HCT116 (cell line): ENCODE measurements around the gene OR13J1. TPM values are rescaled to one million over a fixed set of nuclear protein-coding genes. Genes with fewer than 3 reads are reported as not detected.

Experiments
- ATAC-seq: fragments of 200-7000 bp; cut with Tn5 transposase; 2 replicates; pipeline ENCODE4 v1.9.1; 2020; ENCODE audit warnings: mild to moderate bottlenecking, moderate library complexity
- BruUV-seq: library from RNA; stranded (reverse); fragments of 400-500 nt; replicated peaks from 2 replicates; lab custom pipeline; 2021; lab: Mats Ljungman, UMichigan
- CTCF ChIA-PET: fragments of 300-600 bp; sonication (Branson Sonifier 250); formaldehyde crosslinking; loops from one replicate; lab custom pipeline; 2021; ENCODE audit warnings: antibody characterized with exemption; lab: Charles Lee
- POLR2A ChIA-PET: fragments of 300-600, 350-600 bp; sonication (Branson Sonifier 250); formaldehyde crosslinking; loops from one replicate; lab custom pipeline; 2021; ENCODE audit warnings: antibody characterized with exemption; lab: Charles Lee
- RAD21 ChIA-PET, 2 experiments: fragments of 300-600 bp; sonication (Branson Sonifier 250); formaldehyde crosslinking; loops; one replicate each; lab custom pipeline; 2023; ENCODE audit warnings: low total read pairs in 2 of 2; ENCODE audit not compliant: uncharacterized antibody in 2 of 2, unreplicated experiment in 2 of 2, low non-redundant PET in 1 of 2; lab: Charles Lee
- DNase-seq: peaks from one replicate; pipeline ENCODE4 v3.0.0-alpha.2; 2010; ENCODE audit warnings: low read depth, low spot score
- H2AFZ ChIP-seq: fragments of 200-600 bp; shearing (Covaris generic), sonication (generic); 2 replicates; pipeline ENCODE4 v1.6.1; 2017; ENCODE audit warnings: low read depth, mixed run types, mixed read lengths, antibody characterized with exemption, low read length; ENCODE audit not compliant: poor library complexity, severe bottlenecking
- H3K27ac ChIP-seq: 2 replicates; pipeline ENCODE4 v1.5.1; 2012; ENCODE audit warnings: low read depth, low read length
- H3K27me3 ChIP-seq: fragments of 200-600 bp; sonication (generic); 2 replicates; pipeline ENCODE4 v1.6.1; 2016; ENCODE audit warnings: mixed run types, low read length, mixed read lengths; ENCODE audit not compliant: insufficient read depth
- H3K36me3 ChIP-seq, 2 experiments: fragments of 200-500 bp in 1 of 2; fragments of 200-600 bp in 1 of 2; sonication (Bioruptor generic) in 1 of 2; sonication (generic) in 1 of 2; 2 replicates each; pipeline versions ENCODE4 v1.5.1 to v1.6.1; 2014 to 2016; ENCODE audit warnings: low read length in 2 of 2, inconsistent platforms in 1 of 2, mixed read lengths in 1 of 2, mixed run types in 1 of 2; ENCODE audit not compliant: insufficient read depth in 2 of 2, control insufficient read depth in 1 of 2
- H3K4me1 ChIP-seq, 2 experiments: fragments of 200-600 bp in 1 of 2; sonication (generic) in 1 of 2; 2 replicates each; pipeline versions ENCODE4 v1.5.1 to v1.6.1; 2012 to 2017; ENCODE audit warnings: low read length in 2 of 2, inconsistent platforms in 1 of 2, mild to moderate bottlenecking in 1 of 2, mixed read lengths in 1 of 2, mixed run types in 1 of 2, moderate library complexity in 1 of 2; ENCODE audit not compliant: insufficient read depth in 2 of 2, control insufficient read depth in 1 of 2
- H3K4me2 ChIP-seq: fragments of 200-600 bp; sonication (generic); 2 replicates; pipeline ENCODE4 v1.6.1; 2017; ENCODE audit warnings: mixed run types, low read length, mixed read lengths
- H3K4me3 ChIP-seq, 2 experiments: fragments of 200-600 bp in 1 of 2; sonication (generic) in 1 of 2; replicated peaks in 1 of 2; 2 replicates each; pipeline ENCODE4 v1.5.1; 2011 to 2016; ENCODE audit warnings: low read length in 2 of 2, control low read depth in 1 of 2, low read depth in 1 of 2, mild to moderate bottlenecking in 1 of 2, mixed read lengths in 1 of 2, mixed run types in 1 of 2
- H3K79me2 ChIP-seq: fragments of 200-600 bp; sonication (generic); 2 replicates; pipeline ENCODE4 v1.6.1; 2017; ENCODE audit warnings: mild to moderate bottlenecking, mixed run types, low read length, moderate library complexity, mixed read lengths; ENCODE audit not compliant: insufficient read depth
- H3K9ac ChIP-seq: fragments of 200-600 bp; sonication (generic); 2 replicates; pipeline ENCODE4 v1.6.1; 2016; ENCODE audit warnings: low read length, mixed read lengths
- H3K9me2 ChIP-seq: fragments of 200-600 bp; sonication (generic), shearing (Covaris generic); 2 replicates; pipeline ENCODE4 v1.6.1; 2017; ENCODE audit warnings: mixed run types, mild to moderate bottlenecking, moderate library complexity; ENCODE audit not compliant: insufficient read depth
- H3K9me3 ChIP-seq, 2 experiments: fragments of 200-500 bp in 1 of 2; fragments of 200-600 bp in 1 of 2; sonication (Bioruptor generic) in 1 of 2; sonication (generic) in 1 of 2; 2 replicates each; pipeline ENCODE4 v1.6.1; 2014 to 2017; ENCODE audit warnings: low read length in 2 of 2, mixed read lengths in 2 of 2, inconsistent platforms in 1 of 2, low read depth in 1 of 2, mild to moderate bottlenecking in 1 of 2, mixed run types in 1 of 2, moderate library complexity in 1 of 2; ENCODE audit not compliant: control insufficient read depth in 1 of 2, insufficient read depth in 1 of 2
- H4K20me1 ChIP-seq: fragments of 200-600 bp; sonication (generic), shearing (Covaris generic); 2 replicates; pipeline ENCODE4 v1.6.1; 2017; ENCODE audit warnings: mixed run types, mild to moderate bottlenecking, moderate library complexity; ENCODE audit not compliant: insufficient read depth
- POLR2AphosphoS5 ChIP-seq: IDR thresholded peaks from 2 replicates; pipeline ENCODE4 v1.6.1; 2011; ENCODE audit warnings: mild to moderate bottlenecking, low read depth, low read length, moderate library complexity
- TCF7L2 ChIP-seq: IDR thresholded peaks from 2 replicates; pipeline ENCODE4 v1.7.0; 2011; ENCODE audit warnings: borderline replicate concordance, inconsistent platforms; ENCODE audit not compliant: insufficient read depth, insufficient read length; ENCODE audit errors: extremely low read depth
- YY1 ChIP-seq: IDR thresholded peaks from 2 replicates; pipeline ENCODE4 v1.6.1; 2011; ENCODE audit warnings: low read length, low read depth, moderate library complexity, mild to moderate bottlenecking; ENCODE audit not compliant: insufficient replicate concordance; ENCODE audit errors: extremely low read depth
- ZFX ChIP-seq: fragments of 450-650 bp; IDR thresholded peaks from 2 replicates; pipeline ENCODE4 v1.6.1; 2017
- intact Hi-C: fragments of 100-400 bp; cut with micrococcal nuclease; formaldehyde crosslinking; loops from 2 replicates; pipeline ENCODE4 v1.10.0; 2022
- total RNA-seq: library from RNA; stranded (reverse); gene quantifications from one replicate; pipeline ENCODE4 v1.2.1, GENCODE V29; 2021; ENCODE audit not compliant: unreplicated experiment
- TF ChIP-seq, protein P1 (sequence below): IDR thresholded peaks from 2 replicates; pipeline ENCODE4 v1.6.1; 2011; ENCODE audit warnings: mild to moderate bottlenecking, low read length, moderate library complexity; ENCODE audit not compliant: insufficient replicate concordance; ENCODE audit errors: extremely low read depth

The OR13J1 gene
- total RNA-seq, 1 experiment from 2014 or later, result not detected

DNA sequence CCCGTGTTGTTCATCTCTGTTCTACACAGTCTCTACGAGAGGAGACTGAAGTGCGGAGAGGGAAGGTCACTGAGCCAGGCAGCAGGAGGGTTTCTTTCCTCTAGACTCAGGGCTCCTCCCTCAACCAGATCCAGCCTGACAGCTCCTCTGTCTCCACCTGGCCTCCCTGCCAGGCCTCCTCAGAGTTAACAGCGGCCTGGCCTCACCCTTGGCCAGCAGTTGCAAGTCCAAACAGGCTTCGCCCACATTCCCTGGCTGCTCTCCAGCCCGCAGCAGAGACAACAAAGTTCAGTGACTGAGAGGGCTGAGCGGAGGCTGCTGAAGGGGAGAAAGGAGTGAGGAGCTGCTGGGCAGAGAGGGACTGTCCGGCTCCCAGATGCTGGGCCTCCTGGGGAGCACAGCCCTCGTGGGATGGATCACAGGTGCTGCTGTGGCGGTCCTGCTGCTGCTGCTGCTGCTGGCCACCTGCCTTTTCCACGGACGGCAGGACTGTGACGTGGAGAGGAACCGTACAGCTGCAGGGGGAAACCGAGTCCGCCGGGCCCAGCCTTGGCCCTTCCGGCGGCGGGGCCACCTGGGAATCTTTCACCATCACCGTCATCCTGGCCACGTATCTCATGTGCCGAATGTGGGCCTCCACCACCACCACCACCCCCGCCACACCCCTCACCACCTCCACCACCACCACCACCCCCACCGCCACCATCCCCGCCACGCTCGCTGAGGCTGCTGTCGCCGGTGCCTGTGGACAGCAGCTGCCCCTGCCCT lies 35.9 kb upstream of the OR13J1 start, which contains the start of gene HRCT1:
HRCT1 (plus strand) TSS at position 291 of the 768 bp plus-strand sequence; CDS start at position 377, 86 bp downstream.
- Histone ChIP-seq H3K9ac (peak within 1 kb of the TSS; percentile 49), H3K9me2 (no peaks in the 10 kb centered on the region), H3K36me3 (no peaks in the 10 kb centered on the region), H4K20me1 (no peaks in the 10 kb centered on the region), H3K4me3 (peak within 1 kb of the TSS in 1 of 2 experiments; percentile 39; a peak in 2 of 4 replicates), H3K27ac (peak within 1 kb of the TSS; percentile 76; the same call in 1 of the 2 replicates), H3K9me3 (no peaks in the 10 kb centered on the region), H3K79me2 (no peaks in the 10 kb centered on the region), H3K4me1 (peaks cover 50 to 73% of the 10 kb centered on the region in 2 experiments), H3K27me3 (no peaks in the 10 kb centered on the region), H2AFZ (peak within 1 kb of the TSS; percentile 51), H3K4me2 (peak within 1 kb of the TSS; percentile 78)
- intact Hi-C loops, result loop anchor here (2.0 kb wide), 1 partner anchor 71 kb away; no protein-coding TSS in a partner anchor
- TF ChIP-seq POLR2AphosphoS5, result peak; percentile 78
- peak; percentile 57 for TF ChIP-seq TCF7L2
- peak; percentile 21 for TF ChIP-seq YY1
- TF ChIP-seq ZFX, result 0 out of 2 replicates have a peak, but pooled peaks have one; percentile 15
- TF ChIP-seq, protein P1, sequence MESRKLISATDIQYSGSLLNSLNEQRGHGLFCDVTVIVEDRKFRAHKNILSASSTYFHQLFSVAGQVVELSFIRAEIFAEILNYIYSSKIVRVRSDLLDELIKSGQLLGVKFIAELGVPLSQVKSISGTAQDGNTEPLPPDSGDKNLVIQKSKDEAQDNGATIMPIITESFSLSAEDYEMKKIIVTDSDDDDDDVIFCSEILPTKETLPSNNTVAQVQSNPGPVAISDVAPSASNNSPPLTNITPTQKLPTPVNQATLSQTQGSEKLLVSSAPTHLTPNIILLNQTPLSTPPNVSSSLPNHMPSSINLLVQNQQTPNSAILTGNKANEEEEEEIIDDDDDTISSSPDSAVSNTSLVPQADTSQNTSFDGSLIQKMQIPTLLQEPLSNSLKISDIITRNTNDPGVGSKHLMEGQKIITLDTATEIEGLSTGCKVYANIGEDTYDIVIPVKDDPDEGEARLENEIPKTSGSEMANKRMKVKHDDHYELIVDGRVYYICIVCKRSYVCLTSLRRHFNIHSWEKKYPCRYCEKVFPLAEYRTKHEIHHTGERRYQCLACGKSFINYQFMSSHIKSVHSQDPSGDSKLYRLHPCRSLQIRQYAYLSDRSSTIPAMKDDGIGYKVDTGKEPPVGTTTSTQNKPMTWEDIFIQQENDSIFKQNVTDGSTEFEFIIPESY, result no peak
- CTCF ChIA-PET, result interaction anchor here (1.2 to 1.9 kb wide), 3 partner anchors 24 to 234 kb away, joined by 3 to 13 read pairs (median 4); no protein-coding TSS in a partner anchor
- RAD21 ChIA-PET, result no interaction called here
- ATAC-seq, result peak; percentile 69
- POLR2A ChIA-PET, result no interaction called here
- peak; percentile 74 for DNase-seq
- no TSS peak for BruUV-seq
